ENCODE measurements around the gene SUPT4H1. TPM values are rescaled to one million over a fixed set of nuclear protein-coding genes. Genes with fewer than 3 reads are reported as not detected.

Gene SUPT4H1
- total RNA-seq, 4 donors from 2014 or later = 38.2 to 56.3 (median 44.2) TPM

DNA sequence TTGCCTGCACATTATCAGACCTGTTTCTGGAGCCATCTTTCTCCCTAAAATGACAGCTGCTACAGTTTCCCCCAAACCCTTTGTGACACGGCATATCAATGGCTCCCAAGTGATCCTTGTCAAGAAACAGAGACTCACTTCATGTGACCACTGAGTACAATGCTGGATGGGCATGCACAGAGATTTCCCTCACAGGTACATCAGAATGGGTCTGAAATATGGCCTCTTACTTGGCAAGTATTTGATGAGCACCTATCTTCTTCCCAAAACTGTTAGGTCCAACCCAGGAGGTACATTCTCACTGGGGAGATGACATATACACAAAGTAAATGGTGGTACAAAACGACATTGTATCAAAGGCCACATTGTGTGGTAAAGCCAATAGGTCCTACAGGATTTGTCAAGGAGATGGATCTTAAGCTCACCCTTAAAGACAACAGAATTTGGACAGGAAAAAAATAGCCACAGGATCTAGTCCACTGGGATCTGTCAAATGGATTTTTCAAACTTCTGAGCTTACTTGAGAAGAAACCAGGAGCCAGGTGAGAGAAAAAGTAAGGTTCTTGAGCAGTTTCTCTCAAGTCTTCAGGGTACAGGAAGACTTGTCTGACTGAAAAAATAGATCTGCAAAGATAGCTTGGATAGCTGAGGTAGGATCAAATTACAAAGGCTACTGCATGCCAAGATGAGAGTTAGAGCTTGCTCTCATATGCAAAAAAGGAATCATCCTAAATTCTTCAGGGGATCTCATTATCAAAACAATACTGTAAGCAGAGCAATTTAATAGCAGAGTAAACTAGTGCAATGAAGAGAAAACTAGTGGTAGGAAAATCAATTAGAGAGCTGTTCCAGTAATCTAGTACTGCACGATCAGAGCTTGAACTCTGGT is 36.5 kb upstream of the SUPT4H1 start:
- intact Hi-C loops (cut with DNase I) = no loop called here

DNA sequence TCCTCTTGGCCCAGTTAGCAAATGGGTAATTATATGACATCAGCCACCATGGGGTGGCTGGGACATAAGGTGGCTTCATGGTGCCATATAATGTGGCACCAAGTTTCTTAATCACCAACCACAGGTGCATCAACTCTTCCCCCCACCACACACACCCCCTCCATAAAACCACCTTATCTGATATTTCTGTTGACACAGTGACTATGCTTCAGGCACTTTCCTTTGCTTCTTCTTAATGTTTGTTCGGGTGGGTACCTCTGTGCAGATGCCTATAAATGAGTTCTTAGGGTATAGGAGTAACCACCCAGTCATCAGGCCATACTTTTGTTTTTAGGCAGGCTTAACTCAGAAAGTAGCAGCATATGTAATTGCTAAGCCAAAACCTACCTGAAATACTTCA is 35.8 kb upstream of the SUPT4H1 start:
- H3K36me3 ChIP-seq = no peaks in the 10 kb centered on the region
- no peak overlapping the region for H3K4me3 ChIP-seq (replicated peaks in 1 of 3)
- WGBS, 2 donors = 66 to 85% methylated on average over 1 of the region's 1 CpG
- no peak overlapping the region for H3K27ac ChIP-seq
- no peaks in the 10 kb centered on the region for H3K9me3 ChIP-seq
- intact Hi-C loops (cut with DNase I) = no loop called here
- no peaks in the 10 kb centered on the region for H3K27me3 ChIP-seq
- peaks cover 4 to 9% of the 10 kb centered on the region in 2 donors for H3K4me1 ChIP-seq
- no peak for DNase-seq
- no peak for TF ChIP-seq POLR2A (IDR thresholded peaks at IDR 0.05)
- TF ChIP-seq, protein P1, sequence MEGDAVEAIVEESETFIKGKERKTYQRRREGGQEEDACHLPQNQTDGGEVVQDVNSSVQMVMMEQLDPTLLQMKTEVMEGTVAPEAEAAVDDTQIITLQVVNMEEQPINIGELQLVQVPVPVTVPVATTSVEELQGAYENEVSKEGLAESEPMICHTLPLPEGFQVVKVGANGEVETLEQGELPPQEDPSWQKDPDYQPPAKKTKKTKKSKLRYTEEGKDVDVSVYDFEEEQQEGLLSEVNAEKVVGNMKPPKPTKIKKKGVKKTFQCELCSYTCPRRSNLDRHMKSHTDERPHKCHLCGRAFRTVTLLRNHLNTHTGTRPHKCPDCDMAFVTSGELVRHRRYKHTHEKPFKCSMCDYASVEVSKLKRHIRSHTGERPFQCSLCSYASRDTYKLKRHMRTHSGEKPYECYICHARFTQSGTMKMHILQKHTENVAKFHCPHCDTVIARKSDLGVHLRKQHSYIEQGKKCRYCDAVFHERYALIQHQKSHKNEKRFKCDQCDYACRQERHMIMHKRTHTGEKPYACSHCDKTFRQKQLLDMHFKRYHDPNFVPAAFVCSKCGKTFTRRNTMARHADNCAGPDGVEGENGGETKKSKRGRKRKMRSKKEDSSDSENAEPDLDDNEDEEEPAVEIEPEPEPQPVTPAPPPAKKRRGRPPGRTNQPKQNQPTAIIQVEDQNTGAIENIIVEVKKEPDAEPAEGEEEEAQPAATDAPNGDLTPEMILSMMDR (IDR thresholded peaks at IDR 0.05) = no peak

More for the DNA sequence above, 36.5 kb upstream of the SUPT4H1 start:
- no peak overlapping the region for H3K4me3 ChIP-seq (replicated peaks in 1 of 3)
- no peak for DNase-seq
- H3K9me3 ChIP-seq = no peaks in the 10 kb centered on the region
- H3K4me1 ChIP-seq = peaks cover 4 to 9% of the 10 kb centered on the region in 2 donors
- TF ChIP-seq, protein P1 (IDR thresholded peaks at IDR 0.05) = no peak
- no peak for TF ChIP-seq POLR2A (IDR thresholded peaks at IDR 0.05)
- H3K27ac ChIP-seq = no peak overlapping the region
- H3K27me3 ChIP-seq = no peaks in the 10 kb centered on the region
- 75 to 77% methylated on average over 3 of the region's 3 CpGs for WGBS, 2 donors
- H3K36me3 ChIP-seq = no peaks in the 10 kb centered on the region

DNA sequence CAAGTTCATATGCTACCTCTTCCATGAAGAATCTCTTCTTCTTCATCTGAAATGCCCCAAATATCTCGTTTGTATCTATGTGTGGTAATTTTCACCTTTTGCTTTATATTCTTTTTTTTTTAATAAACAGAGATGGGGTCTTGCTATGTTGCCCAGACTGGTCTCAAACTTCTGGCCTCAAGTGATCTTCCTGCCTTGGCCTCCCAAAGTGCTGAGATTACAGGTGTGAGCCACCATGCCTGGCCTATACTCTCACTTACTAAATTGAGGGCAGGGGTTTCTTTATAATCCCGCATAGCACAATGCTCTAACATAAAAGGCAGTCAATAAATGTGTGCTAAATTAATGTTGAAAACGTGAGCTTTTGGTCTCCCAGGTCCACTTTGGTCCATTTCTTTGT is 34.7 kb upstream of the SUPT4H1 start:
- H3K4me1 ChIP-seq = peaks cover 4 to 7% of the 10 kb centered on the region in 2 donors
- H3K27ac ChIP-seq = no peak overlapping the region
- no peaks in the 10 kb centered on the region for H3K9me3 ChIP-seq
- TF ChIP-seq, protein P1 (IDR thresholded peaks at IDR 0.05) = no peak
- no peak for TF ChIP-seq POLR2A (IDR thresholded peaks at IDR 0.05)
- no peaks in the 10 kb centered on the region for H3K27me3 ChIP-seq
- no peak overlapping the region for H3K4me3 ChIP-seq (replicated peaks in 1 of 3)
- WGBS, 2 donors = 88% methylated on average over 3 of the region's 3 CpGs
- intact Hi-C loops (cut with DNase I) = no loop called here
- no peak for DNase-seq
- H3K36me3 ChIP-seq = no peaks in the 10 kb centered on the region

DNA sequence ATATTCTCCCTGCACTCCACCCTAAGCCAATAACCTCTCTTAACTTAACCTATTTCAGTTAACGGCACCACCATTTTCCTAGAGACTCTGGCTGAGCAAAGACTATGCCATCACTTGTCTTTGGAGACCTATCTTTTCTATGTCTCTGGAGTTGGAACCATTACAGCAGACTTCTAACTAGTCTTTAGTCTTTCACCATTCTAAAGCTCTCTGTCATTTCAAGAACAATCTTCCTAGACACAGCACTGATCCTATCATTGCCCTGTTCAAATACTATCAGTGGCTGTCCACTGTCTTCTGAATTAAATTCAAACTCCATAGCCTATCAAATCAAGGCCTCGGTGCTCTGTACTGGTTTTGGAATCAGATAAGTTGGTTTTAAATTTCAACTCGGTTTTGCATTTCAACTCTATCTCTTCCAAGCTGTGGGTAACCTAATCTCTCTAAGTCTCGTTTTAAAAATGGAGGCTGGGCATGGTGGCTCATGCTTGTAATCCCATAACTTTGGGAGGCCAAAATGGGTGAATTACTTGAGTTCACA is 33.4 kb upstream of the SUPT4H1 start:
- H3K27ac ChIP-seq = no peak overlapping the region
- H3K27me3 ChIP-seq = no peaks in the 10 kb centered on the region
- H3K9me3 ChIP-seq = no peaks in the 10 kb centered on the region
- no peak for DNase-seq
- intact Hi-C loops (cut with DNase I) = no loop called here
- H3K36me3 ChIP-seq = no peaks in the 10 kb centered on the region
- 62 to 80% methylated on average over 4 of the region's 4 CpGs for WGBS, 2 donors
- peaks cover 0 to 4% of the 10 kb centered on the region in 2 donors for H3K4me1 ChIP-seq
- H3K4me3 ChIP-seq (replicated peaks in 1 of 3) = no peak overlapping the region
- no peak for TF ChIP-seq POLR2A (IDR thresholded peaks at IDR 0.05)
- TF ChIP-seq, protein P1 (IDR thresholded peaks at IDR 0.05) = no peak

DNA sequence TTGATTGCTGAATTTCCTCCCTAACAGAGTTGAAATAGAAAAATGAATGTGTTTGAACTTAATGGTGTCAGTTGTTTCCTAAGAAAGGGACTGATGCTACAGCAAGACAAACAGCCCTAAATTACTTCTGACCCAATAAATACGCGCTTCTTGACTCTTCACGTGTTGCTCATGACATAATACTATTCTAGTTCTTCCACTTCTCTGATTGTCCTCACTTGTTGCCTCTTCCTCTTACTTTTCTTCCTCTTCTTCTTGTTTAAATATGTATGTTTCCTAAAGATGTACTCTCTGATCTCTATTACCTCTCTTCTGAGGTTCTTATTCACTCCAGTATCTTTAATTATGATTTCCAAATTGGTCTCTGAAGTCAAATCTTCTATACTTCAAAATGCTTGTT is 32.9 kb upstream of the SUPT4H1 start:
- no peak overlapping the region for H3K27ac ChIP-seq
- 85 to 90% methylated on average over 3 of the region's 3 CpGs for WGBS, 2 donors
- peaks cover 0 to 4% of the 10 kb centered on the region in 2 donors for H3K4me1 ChIP-seq
- intact Hi-C loops (cut with DNase I) = no loop called here
- no peaks in the 10 kb centered on the region for H3K27me3 ChIP-seq
- no peak overlapping the region for H3K4me3 ChIP-seq (replicated peaks in 1 of 3)
- no peaks in the 10 kb centered on the region for H3K36me3 ChIP-seq
- TF ChIP-seq, protein P1 (IDR thresholded peaks at IDR 0.05) = no peak
- TF ChIP-seq POLR2A (IDR thresholded peaks at IDR 0.05) = no peak
- H3K9me3 ChIP-seq = no peaks in the 10 kb centered on the region
- no peak for DNase-seq

Data from thyroid gland (tissue), 4 donors.